ENCODE results near the gene MAP2K5. TPM values are rescaled to one million over a fixed set of nuclear protein-coding genes. Genes with fewer than 3 reads are reported as not detected.

Gene MAP2K5
- total and polyA plus RNA-seq, 8 donors: 1.8 to 94.6 (median 11.1) TPM

GRCh38 chr15:67760901-67761300 lies 218.4 kb downstream of the MAP2K5 start:
- WGBS, 5 donors: 55 to 69% (median 63%) methylated on average over 5 to 6 of the region's 6 CpGs
- peaks cover 0 to 28% (median 12%) of the 10 kb centered on the region in 4 donors for H3K4me1 ChIP-seq
- TF ChIP-seq CTCF (IDR thresholded peaks at IDR 0.05) (no peak), POLR2A (IDR thresholded peaks at IDR 0.05) (no peak), POLR2AphosphoS5 (IDR thresholded peaks at IDR 0.05) (no peak), EP300 (IDR thresholded peaks at IDR 0.05) (no peak)
- no peak overlapping the region for H3K4me3 ChIP-seq
- H3K36me3 ChIP-seq: no peaks in the 10 kb centered on the region
- no peak for DNase-seq
- peak overlapping the region in 3 of 5 donors; percentile 11 to 49 (median 27) for H3K27ac ChIP-seq
- H3K9me3 ChIP-seq: no peaks in the 10 kb centered on the region
- intact Hi-C loops (cut with DNase I; ENCODE audit: low total_unique reads): no loop called here
- no peaks in the 10 kb centered on the region for H3K27me3 ChIP-seq

- TF ChIP-seq POLR2AphosphoS5 (IDR thresholded peaks at IDR 0.05): peak in 1 of 3 donors; percentile 43
- TF ChIP-seq EP300 (IDR thresholded peaks at IDR 0.05): no peak
Measured at GRCh38 chr15:67761343-67761742, 218.8 kb downstream of the MAP2K5 start.

GRCh38 chr15:67762610-67763368 lies 220.3 kb downstream of the MAP2K5 start:
- H3K36me3 ChIP-seq: no peaks in the 10 kb centered on the region
- H3K27me3 ChIP-seq: no peaks in the 10 kb centered on the region
- peaks cover 0 to 28% (median 12%) of the 10 kb centered on the region in 4 donors for H3K4me1 ChIP-seq
- no peak overlapping the region for H3K27ac ChIP-seq
- TF ChIP-seq EP300 (IDR thresholded peaks at IDR 0.05): no peak
- no peak for TF ChIP-seq CTCF (IDR thresholded peaks at IDR 0.05)
- no peak for TF ChIP-seq POLR2AphosphoS5 (IDR thresholded peaks at IDR 0.05)
- TF ChIP-seq POLR2A (IDR thresholded peaks at IDR 0.05): no peak
- intact Hi-C loops (cut with DNase I; ENCODE audit: low total_unique reads): no loop called here
- peak in 1 of 2 donors; percentile 16 for DNase-seq
- H3K4me3 ChIP-seq: no peak overlapping the region
- WGBS, 5 donors: 48 to 66% (median 56%) methylated on average over 7 of the region's 7 CpGs
- H3K9me3 ChIP-seq: no peaks in the 10 kb centered on the region

More at GRCh38 chr15:67761343-67761742, 218.8 kb downstream of the MAP2K5 start:
- Histone ChIP-seq H3K4me1 (peaks cover 0 to 28% (median 12%) of the 10 kb centered on the region in 4 donors), H3K4me3 (no peak overlapping the region), H3K27ac (peak overlapping the region in 3 of 5 donors; percentile 11 to 49 (median 27)), H3K36me3 (no peaks in the 10 kb centered on the region), H3K27me3 (no peaks in the 10 kb centered on the region), H3K9me3 (no peaks in the 10 kb centered on the region)
- intact Hi-C loops (cut with DNase I; ENCODE audit: low total_unique reads): no loop called here
- 25 to 59% (median 40%) methylated on average over 4 of the region's 4 CpGs for WGBS, 5 donors
- peak in 1 of 2 donors; percentile 66 for DNase-seq

- intact Hi-C loops (cut with DNase I; ENCODE audit: low total_unique reads): no loop called here
- WGBS, 5 donors: 31 to 63% (median 48%) methylated on average over 2 of the region's 2 CpGs
- no peak for DNase-seq
Measured at GRCh38 chr15:67765701-67766100, 223.2 kb downstream of the MAP2K5 start.

More at GRCh38 chr15:67765701-67766100, 223.2 kb downstream of the MAP2K5 start:
- no peaks in the 10 kb centered on the region for H3K27me3 ChIP-seq
- no peaks in the 10 kb centered on the region for H3K9me3 ChIP-seq
- H3K4me1 ChIP-seq: peaks cover 0 to 26% (median 11%) of the 10 kb centered on the region in 4 donors
- TF ChIP-seq CTCF (IDR thresholded peaks at IDR 0.05): no peak
- TF ChIP-seq EP300 (IDR thresholded peaks at IDR 0.05): no peak
- TF ChIP-seq POLR2A (IDR thresholded peaks at IDR 0.05): no peak
- no peak for TF ChIP-seq POLR2AphosphoS5 (IDR thresholded peaks at IDR 0.05)
- H3K4me3 ChIP-seq: no peak overlapping the region
- no peak overlapping the region for H3K27ac ChIP-seq
- H3K36me3 ChIP-seq: peaks cover 0 to 4% (median 0%) of the 10 kb centered on the region in 4 donors
